Motor neuron (in vitro differentiated cells): ENCODE measurements around the gene IRX6. TPM values are rescaled to one million over a fixed set of nuclear protein-coding genes. Genes with fewer than 3 reads are reported as not detected.

ENCODE experiments used
- ATAC-seq, 8 experiments: fragments of 200-7000 bp; cut with Tn5 transposase; replicated peaks in 6 of 8; 2 replicates each; pipeline ENCODE4 v1.8.0; 2021; ENCODE audit warnings: mild to moderate bottlenecking in 8 of 8, moderate library complexity in 8 of 8
- H3K27ac ChIP-seq, 2 donors: fragments of 250-450 bp; sonication (Bioruptor Pico); 2 replicates each; pipeline ENCODE4 v1.9.0; 2021; ENCODE audit warnings: antibody characterized with exemption in 2 of 2, mild to moderate bottlenecking in 2 of 2, moderate library complexity in 1 of 2
- H3K4me1 ChIP-seq, 2 donors: fragments of 250-450 bp; sonication (Bioruptor Pico); replicated peaks in 1 of 2; 2 replicates each; pipeline ENCODE4 v1.6.1; 2021; ENCODE audit warnings: antibody characterized with exemption in 2 of 2, mild to moderate bottlenecking in 2 of 2, moderate library complexity in 1 of 2
- H3K4me3 ChIP-seq, 5 donors: fragments of 250-450 bp; sonication (Bioruptor Pico); 2 replicates each; pipeline ENCODE4 v1.9.0; 2021; ENCODE audit warnings: antibody characterized with exemption in 5 of 5, mild to moderate bottlenecking in 5 of 5, moderate library complexity in 4 of 5
- WGBS, 10 experiments: fragments of 450-650 bp; shearing (Covaris generic); methylation state at CpG; one replicate each; pipeline ENCODE4 v1.0.0; 2022; 5-methylcytosine and 5-hydroxymethylcytosine counted together
- in situ Hi-C, 9 experiments: fragments of 400-800 bp; cut with MboI; loops; one replicate each; pipeline ENCODE4 v1.15.0; 2021; ENCODE audit warnings: low sequenced_read_pairs in 9 of 9, low pct_unique_long_range_greater_than_20kb in 2 of 9; ENCODE audit not compliant: unreplicated experiment in 9 of 9
- total RNA-seq, 8 experiments: library from RNA; unstranded; fragments of 300-600 nt; gene quantifications; 2 replicates each; pipeline versions ENCODE4 v1.2.3 to v1.2.4, GENCODE V29; 2022

IRX6 gene
- total RNA-seq = 10 to 100 TPM in 1 of 8 experiments, 1 to 10 TPM in 5, under 1 TPM in 1, not detected in 1; 0.50 to 10.6 (median 2.3) TPM

DNA sequence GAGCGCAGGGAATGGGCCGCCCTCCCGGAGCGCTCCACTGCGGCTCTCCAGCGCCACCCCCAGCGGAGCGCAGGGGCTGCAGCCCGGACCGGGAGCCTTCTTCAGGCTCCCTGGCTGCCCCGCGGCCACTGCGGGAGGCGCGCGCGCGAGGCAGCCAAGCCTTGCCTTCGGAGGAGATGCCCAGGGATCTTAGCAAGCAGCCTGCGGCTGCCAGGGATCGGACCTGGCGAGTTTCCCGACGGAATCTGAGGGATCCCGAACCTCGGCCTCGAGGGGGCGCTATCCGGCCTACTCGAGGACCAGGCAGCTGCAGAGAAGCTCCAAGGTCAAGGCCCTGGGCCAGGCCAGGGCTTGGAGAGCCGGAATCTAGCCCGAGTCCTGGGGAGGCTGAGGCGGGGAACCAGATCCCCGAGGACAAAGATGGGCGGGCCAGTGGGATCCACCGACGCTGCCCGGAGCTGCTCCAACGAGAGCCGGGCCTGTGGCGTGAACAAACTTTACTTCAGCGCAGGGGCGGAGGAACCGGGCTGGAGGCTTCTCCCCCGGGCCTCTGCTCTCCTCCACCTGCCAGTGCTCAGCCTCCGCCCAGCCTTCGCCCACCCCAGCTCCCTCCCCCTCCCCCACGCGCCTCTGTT lies at the start of gene IRX6:
IRX6 (plus strand) TSS at position 567 of the 635 bp plus-strand sequence. CDS start 889 bp downstream, outside the sequence.
- H3K27ac ChIP-seq = peak within 1 kb of the TSS; percentile 25 to 37
- in situ Hi-C loops = no loop called here
- peaks cover 12 to 42% of the 10 kb centered on the region in 2 donors for H3K4me1 ChIP-seq
- WGBS, 10 experiments = 10 to 20% methylated on average over 2 of the region's 49 CpGs; no CpG with 5 or more reads in 8 of the 10 experiments
- H3K4me3 ChIP-seq = peak within 1 kb of the TSS; percentile 16 to 33 (median 27)
- peak; percentile 74 to 89 (median 82) for ATAC-seq

DNA sequence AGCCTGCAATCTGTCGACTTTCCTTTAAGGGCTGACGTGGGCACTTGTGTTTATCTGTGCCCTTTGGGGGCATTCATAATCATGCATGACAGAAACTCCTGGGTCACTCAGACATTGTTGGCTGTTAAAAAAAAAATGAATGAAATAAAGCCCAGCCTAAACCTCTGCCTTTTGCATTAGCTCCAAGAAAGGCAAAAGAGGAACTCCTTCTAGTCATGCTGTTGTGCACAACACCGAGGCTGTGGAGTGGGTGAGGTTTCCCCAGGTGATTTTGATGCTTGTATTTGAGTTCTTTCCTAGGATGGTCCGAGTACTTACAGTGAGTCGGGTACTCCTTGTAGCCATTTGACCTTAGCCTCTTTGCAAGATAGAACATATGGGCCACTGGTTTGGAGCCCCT lies 49.6 kb upstream of the IRX6 start:
- ATAC-seq = no peak
- 25 to 100% (median 90%) methylated on average over 1 to 5 of the region's 5 CpGs; no CpG with 5 or more reads in 2 of the 10 experiments for WGBS, 10 experiments
- in situ Hi-C loops = loop anchor here in 1 of 9 experiments (25.0 kb wide), 1 partner anchor 337 kb away; the partner anchor contains the start of gene IRX5

DNA sequence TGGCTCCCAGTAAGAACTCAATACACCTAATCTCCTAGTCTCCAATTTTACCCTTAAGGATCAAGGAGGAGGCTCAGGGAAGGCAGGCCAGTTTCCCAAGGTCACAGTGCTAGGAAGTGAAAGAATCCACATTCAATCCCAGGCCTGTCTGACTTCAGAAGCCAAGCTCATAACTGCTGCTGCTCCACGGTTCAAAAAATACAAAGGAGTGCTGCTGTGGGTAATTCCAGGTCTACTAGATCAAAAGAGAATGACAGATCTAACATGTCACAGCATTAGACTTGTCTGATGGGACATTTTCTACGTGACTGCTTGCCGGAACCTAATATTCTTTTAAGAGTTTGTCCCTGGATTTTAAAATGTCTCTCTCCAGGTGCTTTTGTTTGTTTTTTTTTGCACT lies 48.8 kb upstream of the IRX6 start:
- 43 to 90% (median 67%) methylated on average over 1 to 3 of the region's 3 CpGs; no CpG with 5 or more reads in 2 of the 10 experiments for WGBS, 10 experiments
- Histone ChIP-seq H3K27ac (no peak overlapping the region), H3K4me3 (no peak overlapping the region), H3K4me1 (no peaks in the 10 kb centered on the region)
- no peak for ATAC-seq
- in situ Hi-C loops = no loop called here

More for the DNA sequence above, 49.6 kb upstream of the IRX6 start:
- Histone ChIP-seq H3K27ac (no peak overlapping the region), H3K4me3 (no peak overlapping the region), H3K4me1 (no peaks in the 10 kb centered on the region)

DNA sequence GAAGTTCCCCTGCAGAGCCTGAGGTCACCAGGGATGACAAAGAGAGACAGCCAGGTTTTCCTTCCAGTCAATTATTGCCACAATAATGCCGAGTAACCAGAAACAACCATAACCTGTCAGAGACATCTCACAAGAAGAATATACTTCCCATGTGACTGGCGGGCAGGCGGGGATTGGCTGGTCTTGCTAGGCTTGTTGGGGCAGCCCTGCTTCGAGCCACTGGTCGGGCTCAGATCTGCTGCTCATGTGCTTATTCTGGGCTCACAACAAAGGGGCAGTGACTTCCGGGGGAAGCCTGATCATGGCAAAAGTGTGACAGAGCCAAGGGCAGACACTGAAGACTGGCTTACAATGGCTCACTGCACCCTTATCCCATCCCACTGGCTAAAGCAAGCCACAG lies 48.1 kb upstream of the IRX6 start:
- Histone ChIP-seq H3K27ac (no peak overlapping the region), H3K4me1 (no peaks in the 10 kb centered on the region), H3K4me3 (no peak overlapping the region)
- in situ Hi-C loops = no loop called here
- 27 to 100% (median 94%) methylated on average over 2 to 5 of the region's 6 CpGs; no CpG with 5 or more reads in 4 of the 10 experiments for WGBS, 10 experiments
- ATAC-seq = no peak

DNA sequence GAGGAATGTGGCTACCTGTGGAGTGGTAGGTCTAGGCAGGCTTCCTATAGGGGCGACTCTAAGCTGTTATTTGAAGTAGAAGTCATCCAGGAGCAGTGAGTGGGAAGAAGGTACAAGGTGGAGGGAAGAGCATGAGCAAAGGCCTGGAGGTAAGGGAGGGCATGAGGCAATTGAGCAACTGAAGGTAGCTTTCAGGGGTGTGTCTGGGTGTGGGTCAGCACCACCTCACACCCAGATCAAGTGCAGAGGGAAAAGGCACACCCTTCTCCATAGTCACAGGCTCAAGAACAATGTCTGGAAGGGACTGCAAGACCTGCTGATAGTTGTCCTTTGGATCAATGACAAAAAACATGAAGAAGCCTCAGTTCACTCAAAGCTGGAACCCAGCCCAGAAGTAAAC lies 46.5 kb upstream of the IRX6 start:
- Histone ChIP-seq H3K4me1 (no peaks in the 10 kb centered on the region), H3K4me3 (no peak overlapping the region), H3K27ac (no peak overlapping the region)
- 0 to 86% (median 25%) methylated on average over 1 of the region's 1 CpG; no CpG with 5 or more reads in 7 of the 10 experiments for WGBS, 10 experiments
- in situ Hi-C loops = no loop called here
- ATAC-seq = peak in 1 of 8 experiments; percentile 12

DNA sequence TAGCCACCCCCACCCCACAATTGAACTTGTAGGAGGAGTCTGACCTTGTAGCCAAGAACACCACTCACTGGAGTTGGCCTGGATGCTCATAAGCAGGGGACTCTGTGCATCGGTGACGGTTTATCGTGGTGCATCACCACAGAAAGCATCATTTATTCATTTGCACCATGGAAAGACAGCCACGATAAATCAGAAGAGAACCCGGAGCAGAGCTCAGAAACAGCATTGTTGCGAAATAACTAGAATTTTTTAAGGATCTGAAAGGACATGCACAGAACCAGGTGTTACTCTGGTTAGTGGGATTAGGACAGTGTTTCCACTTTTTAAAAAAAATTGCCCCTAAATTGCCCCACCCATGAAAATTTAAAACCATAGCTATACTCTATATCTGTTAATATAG lies 44.4 kb upstream of the IRX6 start:
- 53 to 98% (median 90%) methylated on average over 1 to 6 of the region's 6 CpGs; no CpG with 5 or more reads in 4 of the 10 experiments for WGBS, 10 experiments
- in situ Hi-C loops = no loop called here

DNA sequence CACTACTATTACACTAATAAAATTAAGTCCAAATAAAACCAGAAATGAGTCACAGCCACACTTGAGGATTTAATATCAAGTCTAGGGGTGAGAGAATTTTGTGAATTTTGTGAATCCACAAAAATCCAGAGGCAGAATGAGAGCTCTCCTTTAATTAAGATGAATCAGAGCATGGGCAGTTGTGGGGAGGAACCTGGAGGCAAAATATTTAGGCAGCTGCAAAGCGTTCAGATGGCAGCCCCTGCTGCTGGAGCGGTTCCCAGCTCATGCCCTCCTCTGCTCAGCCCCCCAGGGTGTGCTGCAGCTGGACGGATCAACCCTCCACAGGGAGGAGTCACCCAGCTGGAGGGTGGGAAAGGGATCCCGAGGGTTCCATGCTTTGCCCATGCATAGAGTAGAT lies 43.4 kb upstream of the IRX6 start:
- H3K27ac ChIP-seq = no peak overlapping the region
- H3K4me1 ChIP-seq = no peaks in the 10 kb centered on the region
- 0 to 86% (median 41%) methylated on average over 1 to 3 of the region's 4 CpGs; no CpG with 5 or more reads in 1 of the 10 experiments for WGBS, 10 experiments
- peak in 1 of 8 experiments; percentile 58 for ATAC-seq
- in situ Hi-C loops = no loop called here
- H3K4me3 ChIP-seq = no peak overlapping the region

More for the DNA sequence above, 44.4 kb upstream of the IRX6 start:
- no peak for ATAC-seq
- H3K4me1 ChIP-seq = no peaks in the 10 kb centered on the region
- no peak overlapping the region for H3K27ac ChIP-seq
- H3K4me3 ChIP-seq = no peak overlapping the region

DNA sequence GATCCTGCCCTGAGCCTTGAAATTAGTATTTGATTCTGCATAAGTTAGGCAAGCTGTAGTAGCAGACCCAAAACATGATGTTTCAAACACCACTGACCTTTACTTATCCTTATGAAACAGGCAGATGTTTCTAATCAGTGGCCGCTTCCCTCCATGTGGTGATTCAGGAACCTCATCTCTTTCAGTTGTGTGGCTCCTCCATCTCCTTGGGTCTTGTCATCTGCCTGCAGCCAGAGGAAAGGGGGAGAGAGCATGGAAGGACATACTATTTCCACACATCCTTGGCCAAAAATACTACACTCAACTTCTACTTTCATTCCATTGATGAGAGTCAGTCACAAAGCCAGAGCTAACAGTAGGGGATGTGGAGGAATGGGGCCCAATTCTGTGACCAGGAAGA lies 41.6 kb upstream of the IRX6 start:
- 25 to 86% (median 51%) methylated on average over 1 of the region's 1 CpG; no CpG with 5 or more reads in 4 of the 10 experiments for WGBS, 10 experiments
- in situ Hi-C loops = no loop called here
- H3K4me1 ChIP-seq = no peaks in the 10 kb centered on the region
- H3K4me3 ChIP-seq = no peak overlapping the region
- no peak for ATAC-seq
- H3K27ac ChIP-seq = no peak overlapping the region

DNA sequence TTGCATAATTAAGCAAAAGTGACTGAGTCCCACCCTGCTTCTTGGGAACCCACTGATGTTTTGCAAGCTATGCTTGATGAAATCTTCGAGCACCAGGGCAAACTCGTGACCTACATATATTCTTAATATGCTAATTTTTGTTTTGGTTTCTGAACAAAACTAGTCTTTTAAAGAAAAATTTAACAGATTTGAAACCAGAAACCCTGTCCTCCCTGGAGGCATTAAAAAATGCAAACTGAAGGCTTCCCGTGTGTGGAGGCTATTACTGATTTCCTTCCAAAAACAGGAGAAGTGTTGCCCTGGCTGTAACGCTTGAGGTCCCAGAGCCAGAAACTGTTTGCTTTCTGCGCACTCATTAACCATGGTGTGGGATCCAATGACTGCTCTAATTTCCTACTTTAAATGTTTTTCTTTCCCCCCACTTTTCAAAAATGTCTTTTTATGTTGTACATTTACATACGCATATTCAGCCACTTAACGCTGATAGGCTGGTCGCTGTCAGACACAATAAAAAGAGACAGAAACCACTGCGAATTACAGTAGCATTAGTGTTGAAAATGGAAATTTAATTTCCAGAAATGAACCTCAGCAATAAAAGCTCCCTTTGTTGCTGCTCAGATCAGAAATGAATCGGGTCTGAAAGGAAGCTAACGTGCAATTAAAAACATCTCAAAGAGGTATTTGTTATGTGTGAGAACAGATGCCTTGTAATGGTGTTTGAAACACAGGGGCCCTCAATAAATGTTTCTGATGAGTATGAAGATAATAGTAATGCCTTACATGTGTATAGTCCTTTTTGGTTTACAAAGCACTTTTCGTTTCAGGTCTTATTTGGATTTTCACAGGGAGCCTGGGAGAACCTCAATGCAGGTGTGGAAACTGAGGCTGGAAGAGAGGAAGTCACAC lies 39.9 kb upstream of the IRX6 start:
- ATAC-seq = peak in 4 of 8 experiments; percentile 33 to 81 (median 76)
- in situ Hi-C loops = no loop called here
- H3K4me1 ChIP-seq = no peaks in the 10 kb centered on the region
- no peak overlapping the region for H3K4me3 ChIP-seq
- WGBS, 10 experiments = 5 to 89% (median 73%) methylated on average over 5 to 12 of the region's 12 CpGs
- no peak overlapping the region for H3K27ac ChIP-seq

DNA sequence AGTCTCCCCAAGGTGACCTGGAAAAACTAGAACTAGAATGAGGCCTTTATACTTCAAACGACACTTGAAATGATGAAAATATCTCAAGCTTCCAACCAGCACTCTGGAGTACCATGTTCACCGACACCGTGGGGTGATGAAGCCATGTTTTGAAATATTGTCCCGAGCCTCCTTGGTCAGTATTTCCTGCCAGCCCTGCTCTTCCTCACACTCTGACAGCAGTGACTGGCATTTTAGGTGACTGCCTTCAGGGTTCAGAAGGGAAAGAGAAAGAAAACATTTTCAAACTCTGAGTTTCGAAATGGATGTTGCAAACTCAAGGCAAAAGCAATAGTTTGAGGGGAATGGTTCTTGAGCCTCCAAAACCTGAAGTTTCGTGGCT lies 39.3 kb upstream of the IRX6 start:
- Histone ChIP-seq H3K4me1 (no peaks in the 10 kb centered on the region), H3K4me3 (no peak overlapping the region), H3K27ac (no peak overlapping the region)
- ATAC-seq = no peak
- 47 to 100% (median 90%) methylated on average over 1 to 5 of the region's 6 CpGs; no CpG with 5 or more reads in 1 of the 10 experiments for WGBS, 10 experiments
- in situ Hi-C loops = no loop called here

DNA sequence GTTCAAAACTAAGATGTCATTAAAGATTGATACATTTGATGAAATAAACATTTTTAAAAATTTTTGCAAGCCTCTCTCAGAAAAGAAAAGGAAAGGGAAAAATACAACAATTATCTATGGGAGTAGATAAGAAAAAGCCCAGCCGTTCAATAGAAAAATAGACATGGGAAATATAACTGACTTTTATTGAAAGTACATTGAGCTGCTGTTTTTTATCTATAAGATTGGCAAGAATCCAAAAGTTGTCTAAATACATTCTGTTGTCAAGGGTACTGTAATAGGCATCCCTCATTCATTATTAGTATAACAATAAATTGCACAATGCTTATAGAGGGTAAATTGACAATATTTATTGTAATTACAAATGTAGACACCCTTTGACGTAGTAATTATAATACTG lies 38.4 kb upstream of the IRX6 start:
- H3K4me3 ChIP-seq = no peak overlapping the region
- in situ Hi-C loops = no loop called here
- no peak for ATAC-seq
- 20 to 94% (median 74%) methylated on average over 2 of the region's 2 CpGs; no CpG with 5 or more reads in 2 of the 10 experiments for WGBS, 10 experiments
- no peak overlapping the region for H3K27ac ChIP-seq
- no peaks in the 10 kb centered on the region for H3K4me1 ChIP-seq

DNA sequence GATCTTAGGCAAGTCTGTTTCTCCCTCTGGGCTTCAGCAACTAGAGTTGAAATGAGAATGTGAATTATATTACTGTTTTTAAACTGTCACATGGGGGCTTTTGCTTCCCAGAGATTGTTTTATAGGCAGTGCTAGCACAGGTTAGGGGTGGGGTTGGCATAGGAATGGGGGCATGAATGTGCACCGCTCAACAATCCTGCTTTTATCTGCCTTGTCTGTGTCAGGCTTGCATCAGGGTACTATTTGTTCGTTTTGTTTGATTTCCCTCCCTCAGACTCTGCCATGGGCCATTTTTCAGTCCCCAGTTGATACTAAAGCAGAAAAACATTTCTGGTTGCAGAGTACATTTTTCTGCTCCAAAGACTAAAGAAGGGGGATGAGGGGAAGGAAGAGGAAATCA lies 34.6 kb upstream of the IRX6 start:
- in situ Hi-C loops = no loop called here
- WGBS, 10 experiments = 33 to 100% (median 75%) methylated on average over 1 to 2 of the region's 2 CpGs; no CpG with 5 or more reads in 3 of the 10 experiments

DNA sequence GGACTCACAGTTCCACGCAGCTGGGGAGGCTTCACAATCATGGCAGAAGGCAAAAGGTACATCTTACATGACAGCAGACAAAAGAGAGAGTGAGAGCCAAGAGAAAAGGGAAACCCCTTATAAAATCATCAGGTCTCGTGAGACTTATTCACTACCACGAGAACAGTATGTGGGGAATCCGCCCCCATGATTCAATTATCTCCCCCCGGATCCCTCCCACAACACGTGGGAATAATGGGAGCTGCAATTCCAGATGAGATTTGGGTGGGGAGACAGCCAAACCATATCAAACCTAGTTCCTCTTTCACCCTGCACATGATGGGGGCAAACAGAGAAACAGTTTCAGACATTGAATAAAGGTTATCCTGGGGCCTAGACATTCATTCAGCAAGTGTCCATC lies 32.2 kb upstream of the IRX6 start:
- WGBS, 10 experiments = 56 to 88% (median 80%) methylated on average over 1 to 6 of the region's 6 CpGs; no CpG with 5 or more reads in 3 of the 10 experiments
- H3K27ac ChIP-seq = no peak overlapping the region
- H3K4me1 ChIP-seq = peaks cover 5 to 7% of the 10 kb centered on the region in 2 donors
- no peak overlapping the region for H3K4me3 ChIP-seq
- no peak for ATAC-seq
- in situ Hi-C loops = no loop called here

More for the DNA sequence above, 34.6 kb upstream of the IRX6 start:
- no peak overlapping the region for H3K4me3 ChIP-seq
- no peaks in the 10 kb centered on the region for H3K4me1 ChIP-seq
- peak in 1 of 8 experiments; percentile 93 for ATAC-seq
- H3K27ac ChIP-seq = no peak overlapping the region
